Measurements from ENCODE around the gene EFNA5. TPM values are rescaled to one million over a fixed set of nuclear protein-coding genes. Genes with fewer than 3 reads are reported as not detected.

Gene EFNA5
- total and polyA plus RNA-seq, 10 of the 15 experiments (the other 5 are each of a cell fraction or from before 2014, with no cell fraction given), result 0.19 to 12.6 (median 3.9) TPM

- TF ChIP-seq ZBTB11 (CRISPR knock-in tag; IDR thresholded peaks at IDR 0.05), result no peak
- no peak for TF ChIP-seq SUPT20H (IDR thresholded peaks at IDR 0.05; ENCODE audit: borderline replicate concordance, control insufficient read depth, low read depth, low read length)
- no peak for TF ChIP-seq ELK1 (IDR thresholded peaks at IDR 0.05; ENCODE audit: low read depth, low read length)
- no peak for TF ChIP-seq HDAC6 (IDR thresholded peaks at IDR 0.05; ENCODE audit: unreplicated experiment)
- TF ChIP-seq STAT1 (conservative IDR thresholded peaks at IDR 0.05), result no peak
- peak; percentile 78 for TF ChIP-seq MEF2B (IDR thresholded peaks at IDR 0.05; ENCODE audit: partially characterized antibody, poor library complexity, severe bottlenecking)
- TF ChIP-seq PKNOX1 (IDR thresholded peaks at IDR 0.05), result peak; percentile 84
- no peak for TF ChIP-seq NFYA (IDR thresholded peaks at IDR 0.05; ENCODE audit: borderline replicate concordance, low read depth, low read length)
- peak; percentile 18; the same call in 1 of the 2 replicates for TF ChIP-seq NFIC (IDR thresholded peaks at IDR 0.05; ENCODE audit: low read depth, low read length)
Measured at GRCh38 chr5:107378218-107378899, 292.4 kb downstream of the EFNA5 start (continued).
